DOHH2 (cell line): ENCODE data around the gene KRT222.

Experiments used
- H3F3A ChIP-seq: fragments of 200-600 bp; sonication (generic), shearing (Covaris generic); 2 replicates; pipeline ENCODE4 v1.6.0; 2016; ENCODE audit warnings: antibody characterized with exemption, mild to moderate bottlenecking; ENCODE audit not compliant: control insufficient read depth, insufficient read depth
- H3K27ac ChIP-seq: fragments of 200-600 bp; sonication (generic); 2 replicates; pipeline ENCODE4 v1.5.1; 2014; ENCODE audit warnings: low read depth, mild to moderate bottlenecking, low read length, moderate library complexity
- H3K27me3 ChIP-seq: fragments of 200-600 bp; sonication (generic); 2 replicates; pipeline ENCODE4 v1.6.1; 2014; ENCODE audit warnings: mild to moderate bottlenecking, low read length, mixed read lengths; ENCODE audit not compliant: control insufficient read depth
- H3K36me3 ChIP-seq: fragments of 200-600 bp; sonication (generic); 2 replicates; pipeline ENCODE4 v1.6.1; 2014; ENCODE audit warnings: mild to moderate bottlenecking, low read length, moderate library complexity, mixed read lengths; ENCODE audit not compliant: control insufficient read depth
- H3K4me1 ChIP-seq: fragments of 200-600 bp; sonication (generic); 2 replicates; pipeline ENCODE4 v1.6.1; 2014; ENCODE audit warnings: mild to moderate bottlenecking, low read length, mixed read lengths; ENCODE audit not compliant: control insufficient read depth
- H3K4me2 ChIP-seq: fragments of 200-600 bp; sonication (generic); 2 replicates; pipeline ENCODE4 v1.6.0; 2014; ENCODE audit warnings: mild to moderate bottlenecking, low read length, moderate library complexity
- H3K4me3 ChIP-seq: fragments of 200-600 bp; sonication (generic); 2 replicates; pipeline ENCODE4 v1.5.1; 2014; ENCODE audit warnings: mild to moderate bottlenecking, low read length, mixed read lengths
- H3K79me2 ChIP-seq: fragments of 200-600 bp; sonication (generic); 2 replicates; pipeline ENCODE4 v1.6.1; 2014; ENCODE audit warnings: mild to moderate bottlenecking, low read length, mixed read lengths; ENCODE audit not compliant: control insufficient read depth
- H3K9me2 ChIP-seq: fragments of 200-600 bp; sonication (generic); replicated peaks from 2 replicates; pipeline ENCODE4 v1.6.1; 2014; ENCODE audit warnings: mild to moderate bottlenecking, low read length, mixed read lengths; ENCODE audit not compliant: control insufficient read depth
- H3K9me3 ChIP-seq: fragments of 200-600 bp; sonication (generic); 2 replicates; pipeline ENCODE4 v1.6.1; 2014; ENCODE audit warnings: antibody characterized with exemption, low read length, mixed read lengths; ENCODE audit not compliant: control insufficient read depth, insufficient read depth
- H4K20me1 ChIP-seq: fragments of 200-600 bp; sonication (generic); 2 replicates; pipeline ENCODE4 v1.6.0; 2014; ENCODE audit warnings: low read depth, mild to moderate bottlenecking, antibody characterized with exemption, low read length, moderate library complexity; ENCODE audit not compliant: control insufficient read depth, insufficient read depth
- CTCF ChIP-seq: fragments of 200-600 bp; sonication (generic); IDR thresholded peaks from one replicate; pipeline ENCODE4 v1.5.1; 2014; ENCODE audit warnings: antibody characterized with exemption, mild to moderate bottlenecking, low read depth, low read length; ENCODE audit not compliant: poor library complexity, severe bottlenecking
- EZH2phosphoT487 ChIP-seq: fragments of 200-600 bp; sonication (generic); IDR thresholded peaks from 2 replicates; pipeline ENCODE4 v1.6.1; 2017; ENCODE audit warnings: borderline replicate concordance, mild to moderate bottlenecking, antibody characterized with exemption, low read length, moderate library complexity, mixed read lengths

The KRT222 gene

GRCh38 chr17:40610359-40610758 lies 54.6 kb downstream of the KRT222 start:
- H3F3A ChIP-seq = no peaks in the 10 kb centered on the region; the same call in 1 of the 2 replicates
- no peaks in the 10 kb centered on the region for H3K79me2 ChIP-seq
- H4K20me1 ChIP-seq = no peaks in the 10 kb centered on the region
- H3K9me3 ChIP-seq = no peaks in the 10 kb centered on the region
- no peak overlapping the region for H3K4me3 ChIP-seq
- H3K4me1 ChIP-seq = peaks cover 9% of the 10 kb centered on the region
- no peaks in the 10 kb centered on the region for H3K36me3 ChIP-seq
- peaks cover 9% of the 10 kb centered on the region for H3K27me3 ChIP-seq
- no peak overlapping the region for H3K4me2 ChIP-seq
- H3K27ac ChIP-seq = no peak overlapping the region
- no peaks in the 10 kb centered on the region for H3K9me2 ChIP-seq
- no peak for TF ChIP-seq CTCF

- Histone ChIP-seq H3K9me3 (no peaks in the 10 kb centered on the region), H3F3A (no peaks in the 10 kb centered on the region), H3K36me3 (no peaks in the 10 kb centered on the region), H3K79me2 (no peaks in the 10 kb centered on the region), H3K27ac (no peak overlapping the region), H3K27me3 (peaks cover 11% of the 10 kb centered on the region), H3K4me2 (no peak overlapping the region), H3K9me2 (no peaks in the 10 kb centered on the region), H4K20me1 (no peaks in the 10 kb centered on the region), H3K4me1 (no peaks in the 10 kb centered on the region), H3K4me3 (no peak overlapping the region)
- no peak for TF ChIP-seq EZH2phosphoT487
- TF ChIP-seq CTCF = no peak
Measured at GRCh38 chr17:40608061-40608581, 56.9 kb downstream of the KRT222 start.

GRCh38 chr17:40607641-40608040 lies 57.3 kb downstream of the KRT222 start:
- no peaks in the 10 kb centered on the region for H3K9me3 ChIP-seq
- no peak overlapping the region for H3K27ac ChIP-seq
- no peak overlapping the region for H3K4me3 ChIP-seq
- no peaks in the 10 kb centered on the region for H4K20me1 ChIP-seq
- TF ChIP-seq EZH2phosphoT487 (no peak), CTCF (no peak)
- H3K4me1 ChIP-seq = no peaks in the 10 kb centered on the region
- H3K4me2 ChIP-seq = no peak overlapping the region
- H3F3A ChIP-seq = no peaks in the 10 kb centered on the region
- H3K9me2 ChIP-seq = no peaks in the 10 kb centered on the region
- no peaks in the 10 kb centered on the region for H3K79me2 ChIP-seq
- no peaks in the 10 kb centered on the region for H3K36me3 ChIP-seq
- peaks cover 11% of the 10 kb centered on the region for H3K27me3 ChIP-seq
